Measurements from ENCODE around the gene EIF3K. TPM values are rescaled to one million over a fixed set of nuclear protein-coding genes. Genes with fewer than 3 reads are reported as not detected.

EIF3K gene
- total and polyA plus RNA-seq, 7 donors = 367 to 984 (median 470) TPM

DNA sequence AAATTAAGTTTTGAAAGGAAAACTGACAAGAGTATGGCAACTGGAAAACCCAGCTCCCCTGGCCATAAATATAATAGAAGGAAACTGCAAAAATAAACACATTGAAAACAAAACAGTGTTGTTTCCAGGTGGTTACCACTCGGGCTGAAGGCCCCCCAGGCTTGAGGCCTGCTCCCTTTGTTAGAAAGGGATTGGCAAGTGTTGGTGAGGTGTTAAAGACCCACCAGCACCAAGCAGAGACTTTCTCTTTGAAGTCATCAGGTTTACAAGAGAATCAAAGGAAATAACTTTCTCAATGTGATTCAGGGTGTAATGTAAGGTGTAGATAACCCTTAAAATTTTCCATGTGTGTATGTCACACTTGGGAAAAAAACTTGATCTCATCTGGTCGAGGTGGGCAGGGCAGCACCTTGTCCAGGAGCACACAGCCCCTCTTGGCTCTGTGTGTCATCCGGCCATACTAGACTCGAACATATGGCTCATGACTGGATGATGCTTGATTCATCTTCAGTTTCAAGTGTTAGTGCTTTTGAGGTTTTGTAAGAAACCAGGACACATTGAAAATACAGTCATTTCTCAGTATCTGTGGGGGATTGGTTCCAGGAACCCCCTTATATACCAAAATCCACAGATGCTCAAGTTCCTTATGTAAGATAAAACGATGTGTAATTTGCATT, 36.3 kb downstream of the EIF3K start:
- Histone ChIP-seq H3K4me3 (peak overlapping the region; percentile 7), H3K27ac (peak overlapping the region; percentile 95), H3K9me3 (no peaks in the 10 kb centered on the region), H3K36me3 (ENCODE audit: insufficient read depth in 1 of 2, low read depth in 1 of 2) (no peaks in the 10 kb centered on the region), H3K27me3 (ENCODE audit: insufficient read depth in 3 of 3, low read length in 2 of 3) (no peaks in the 10 kb centered on the region), H3K4me1 (peaks cover 100% of the 10 kb centered on the region)
- WGBS, 3 donors = 49 to 60% (median 51%) methylated on average over 5 of the region's 5 CpGs
- intact Hi-C loops (cut with DNase I) = no loop called here
- no peak for DNase-seq
- TF ChIP-seq, protein P1, sequence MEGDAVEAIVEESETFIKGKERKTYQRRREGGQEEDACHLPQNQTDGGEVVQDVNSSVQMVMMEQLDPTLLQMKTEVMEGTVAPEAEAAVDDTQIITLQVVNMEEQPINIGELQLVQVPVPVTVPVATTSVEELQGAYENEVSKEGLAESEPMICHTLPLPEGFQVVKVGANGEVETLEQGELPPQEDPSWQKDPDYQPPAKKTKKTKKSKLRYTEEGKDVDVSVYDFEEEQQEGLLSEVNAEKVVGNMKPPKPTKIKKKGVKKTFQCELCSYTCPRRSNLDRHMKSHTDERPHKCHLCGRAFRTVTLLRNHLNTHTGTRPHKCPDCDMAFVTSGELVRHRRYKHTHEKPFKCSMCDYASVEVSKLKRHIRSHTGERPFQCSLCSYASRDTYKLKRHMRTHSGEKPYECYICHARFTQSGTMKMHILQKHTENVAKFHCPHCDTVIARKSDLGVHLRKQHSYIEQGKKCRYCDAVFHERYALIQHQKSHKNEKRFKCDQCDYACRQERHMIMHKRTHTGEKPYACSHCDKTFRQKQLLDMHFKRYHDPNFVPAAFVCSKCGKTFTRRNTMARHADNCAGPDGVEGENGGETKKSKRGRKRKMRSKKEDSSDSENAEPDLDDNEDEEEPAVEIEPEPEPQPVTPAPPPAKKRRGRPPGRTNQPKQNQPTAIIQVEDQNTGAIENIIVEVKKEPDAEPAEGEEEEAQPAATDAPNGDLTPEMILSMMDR (IDR thresholded peaks at IDR 0.05) = no peak
- no peak for ATAC-seq

DNA sequence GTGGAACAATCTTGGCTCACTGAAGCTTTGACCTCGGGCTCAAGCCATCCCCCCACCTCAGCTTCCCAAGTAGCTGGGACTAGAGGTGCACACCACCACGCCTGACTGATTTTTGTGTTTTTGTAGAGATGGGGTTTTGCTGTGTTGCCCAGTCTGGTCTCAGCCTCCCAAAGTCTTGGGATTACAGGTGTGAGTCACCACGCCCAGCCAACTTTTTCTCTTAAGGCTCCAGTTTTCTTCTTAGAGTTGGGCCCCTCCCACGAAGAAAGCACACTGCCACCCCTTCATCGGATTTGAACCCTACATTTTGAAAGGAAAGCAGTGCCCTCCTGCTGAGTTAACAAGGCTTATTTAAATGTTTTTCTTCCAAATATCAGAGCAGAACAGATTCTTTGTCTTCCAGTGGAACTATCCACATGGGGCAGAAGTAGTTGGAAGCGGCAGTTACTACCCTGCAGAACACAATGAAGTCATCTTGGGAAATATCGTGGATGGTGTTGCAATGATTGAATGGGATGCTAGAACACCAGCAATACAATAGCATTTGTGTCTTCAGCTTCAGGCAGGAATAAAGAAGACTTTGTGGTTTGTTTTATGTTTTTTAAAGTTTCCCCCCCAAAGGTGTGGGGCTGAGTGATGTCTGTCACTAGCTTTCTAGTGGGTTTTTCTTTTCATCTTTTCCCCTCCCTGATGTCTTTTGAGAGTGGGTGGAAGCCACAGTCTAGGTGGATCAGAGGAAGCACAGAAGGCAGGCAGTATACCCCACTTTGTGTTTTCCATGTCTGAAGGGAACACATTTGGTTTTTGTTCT, 37.4 kb downstream of the EIF3K start:
- Histone ChIP-seq H3K27me3 (ENCODE audit: insufficient read depth in 3 of 3, low read length in 2 of 3) (no peaks in the 10 kb centered on the region), H3K4me1 (peaks cover 95% of the 10 kb centered on the region), H3K4me3 (no peak overlapping the region), H3K27ac (peak overlapping the region; percentile 95), H3K36me3 (ENCODE audit: insufficient read depth in 1 of 2, low read depth in 1 of 2) (no peaks in the 10 kb centered on the region), H3K9me3 (no peaks in the 10 kb centered on the region)
- intact Hi-C loops (cut with DNase I) = no loop called here
- DNase-seq = no peak
- TF ChIP-seq, protein P1 (IDR thresholded peaks at IDR 0.05) = no peak
- WGBS, 3 donors = 59 to 68% (median 61%) methylated on average over 7 of the region's 7 CpGs
- peak in 2 of 4 donors; percentile 24 to 39 for ATAC-seq

DNA sequence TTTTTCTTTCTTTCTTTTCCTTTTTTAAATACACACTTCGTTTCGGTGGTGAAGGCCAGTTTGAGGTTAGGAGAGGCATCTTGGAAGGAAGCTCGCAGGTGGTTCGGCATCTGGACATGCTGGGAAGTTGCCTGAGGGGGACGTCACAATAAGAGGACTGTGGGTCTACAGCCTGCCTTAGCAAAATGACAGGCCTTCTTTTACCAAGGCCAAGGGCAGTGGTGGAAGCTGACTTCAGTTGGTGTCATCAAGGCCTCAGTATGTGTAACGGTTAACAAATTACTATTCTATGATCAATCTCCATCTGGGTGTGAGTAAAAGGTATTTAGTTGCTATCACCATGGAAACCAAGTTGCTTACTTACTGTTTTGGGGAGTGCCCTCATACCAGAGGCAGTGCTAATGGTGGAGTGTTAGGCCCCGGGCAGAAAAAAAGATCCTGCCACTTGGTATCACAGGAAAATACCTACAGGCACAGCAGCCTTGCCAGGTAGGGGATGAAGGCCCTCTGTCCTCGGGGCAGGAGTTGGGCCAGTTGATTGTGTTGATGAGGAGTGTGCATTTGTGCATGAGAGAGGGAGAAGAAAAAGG, 38.7 kb downstream of the EIF3K start:
- WGBS, 3 donors = 30 to 50% (median 38%) methylated on average over 8 of the region's 8 CpGs
- no peak for DNase-seq
- Histone ChIP-seq H3K4me1 (peaks cover 95% of the 10 kb centered on the region), H3K36me3 (ENCODE audit: insufficient read depth in 1 of 2, low read depth in 1 of 2) (no peaks in the 10 kb centered on the region), H3K27ac (peak overlapping the region; percentile 95), H3K9me3 (no peaks in the 10 kb centered on the region), H3K4me3 (peak overlapping the region; percentile 15), H3K27me3 (ENCODE audit: insufficient read depth in 3 of 3, low read length in 2 of 3) (no peaks in the 10 kb centered on the region)
- intact Hi-C loops (cut with DNase I) = no loop called here
- ATAC-seq = peak in 2 of 4 donors; percentile 3 to 8
- TF ChIP-seq, protein P1 (IDR thresholded peaks at IDR 0.05) = no peak

DNA sequence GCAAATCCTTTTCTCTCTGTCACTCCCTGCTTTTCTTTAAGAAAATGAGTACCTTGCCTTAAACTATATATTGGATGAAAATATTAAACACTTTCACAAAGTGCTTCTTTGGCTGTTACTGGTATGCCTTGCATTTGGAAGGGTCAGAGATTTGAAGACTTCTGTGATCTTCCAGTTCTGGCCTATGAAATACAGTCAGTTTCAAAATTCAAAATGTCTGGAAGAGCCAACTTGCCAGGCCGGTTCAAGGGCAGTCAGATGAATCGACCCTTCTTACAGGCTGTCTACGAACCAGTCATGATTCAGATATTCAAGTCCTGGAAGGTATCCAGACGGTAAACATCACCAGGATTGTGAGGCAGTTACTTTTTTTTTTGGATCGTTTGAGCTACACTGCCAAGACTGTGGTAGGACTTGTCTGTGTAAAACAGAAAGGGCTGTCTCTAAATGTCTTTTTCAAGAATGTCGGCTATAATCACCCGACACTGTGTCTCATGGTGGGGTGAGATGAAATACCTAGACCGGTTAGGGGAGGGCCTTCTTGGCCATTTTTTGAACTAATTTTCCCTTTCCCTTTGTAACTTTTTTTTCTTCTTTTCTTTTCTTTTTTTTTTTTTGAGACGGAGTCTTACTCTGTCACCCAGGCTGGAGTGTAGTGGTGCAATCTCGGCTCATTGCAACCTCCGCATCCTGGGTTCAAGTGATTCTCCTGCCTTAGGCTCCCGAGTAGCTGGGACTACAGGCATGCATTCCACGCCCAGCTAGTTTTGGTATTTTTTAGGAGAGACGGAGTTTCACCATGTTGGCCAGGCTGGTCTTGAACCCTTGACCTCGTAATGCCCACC, 39.7 kb downstream of the EIF3K start:
- no peak for DNase-seq

More for the DNA sequence above, 39.7 kb downstream of the EIF3K start:
- peak; percentile 73 to 79 (median 76) for ATAC-seq
- Histone ChIP-seq H3K4me1 (peaks cover 95% of the 10 kb centered on the region), H3K27ac (peak overlapping the region; percentile 95), H3K36me3 (ENCODE audit: insufficient read depth in 1 of 2, low read depth in 1 of 2) (no peaks in the 10 kb centered on the region), H3K9me3 (no peaks in the 10 kb centered on the region), H3K4me3 (peak overlapping the region; percentile 15), H3K27me3 (ENCODE audit: insufficient read depth in 3 of 3, low read length in 2 of 3) (no peaks in the 10 kb centered on the region)
- intact Hi-C loops (cut with DNase I) = no loop called here
- TF ChIP-seq, protein P1 (IDR thresholded peaks at IDR 0.05) = no peak
- 33 to 46% (median 34%) methylated on average over 15 of the region's 15 CpGs for WGBS, 3 donors
